ENCODE data around the gene CBX1.

DNA sequence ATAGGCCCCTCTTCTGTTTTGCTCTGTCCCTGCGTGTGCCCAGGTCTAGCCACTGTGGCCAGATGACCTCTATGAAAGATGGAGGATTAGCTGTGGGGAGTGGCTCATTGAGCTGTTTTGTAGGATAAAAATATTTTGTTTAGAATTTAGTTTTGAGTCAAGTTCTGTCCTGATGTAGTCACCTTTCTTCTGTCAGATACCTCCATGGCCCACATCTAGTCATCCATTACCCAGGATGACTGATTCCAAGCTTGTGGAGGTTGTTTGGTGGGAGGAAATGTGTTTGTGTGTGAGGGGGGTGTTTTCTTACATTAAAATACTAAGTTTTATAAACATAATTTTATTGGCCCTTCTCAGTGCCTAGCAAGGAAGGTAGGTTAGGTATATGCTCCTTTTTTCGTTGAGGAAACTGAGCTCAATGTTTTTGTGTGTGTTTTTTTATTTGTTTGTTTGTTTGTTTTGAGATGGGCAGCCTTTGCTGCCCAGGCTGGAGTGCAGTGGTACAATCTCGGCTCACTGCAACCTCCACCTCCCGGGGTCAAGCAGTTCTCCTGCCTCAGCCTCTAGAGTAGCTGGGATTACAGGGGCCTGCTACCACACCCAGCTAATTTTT is 22.6 kb upstream of the CBX1 start:
- TF ChIP-seq, protein P1, sequence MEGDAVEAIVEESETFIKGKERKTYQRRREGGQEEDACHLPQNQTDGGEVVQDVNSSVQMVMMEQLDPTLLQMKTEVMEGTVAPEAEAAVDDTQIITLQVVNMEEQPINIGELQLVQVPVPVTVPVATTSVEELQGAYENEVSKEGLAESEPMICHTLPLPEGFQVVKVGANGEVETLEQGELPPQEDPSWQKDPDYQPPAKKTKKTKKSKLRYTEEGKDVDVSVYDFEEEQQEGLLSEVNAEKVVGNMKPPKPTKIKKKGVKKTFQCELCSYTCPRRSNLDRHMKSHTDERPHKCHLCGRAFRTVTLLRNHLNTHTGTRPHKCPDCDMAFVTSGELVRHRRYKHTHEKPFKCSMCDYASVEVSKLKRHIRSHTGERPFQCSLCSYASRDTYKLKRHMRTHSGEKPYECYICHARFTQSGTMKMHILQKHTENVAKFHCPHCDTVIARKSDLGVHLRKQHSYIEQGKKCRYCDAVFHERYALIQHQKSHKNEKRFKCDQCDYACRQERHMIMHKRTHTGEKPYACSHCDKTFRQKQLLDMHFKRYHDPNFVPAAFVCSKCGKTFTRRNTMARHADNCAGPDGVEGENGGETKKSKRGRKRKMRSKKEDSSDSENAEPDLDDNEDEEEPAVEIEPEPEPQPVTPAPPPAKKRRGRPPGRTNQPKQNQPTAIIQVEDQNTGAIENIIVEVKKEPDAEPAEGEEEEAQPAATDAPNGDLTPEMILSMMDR (IDR thresholded peaks at IDR 0.05), result no peak
- TF ChIP-seq POLR2A (IDR thresholded peaks at IDR 0.05), result no peak
- no peak for TF ChIP-seq EP300 (IDR thresholded peaks at IDR 0.05)

Data from upper lobe of left lung (tissue), 4 donors.